RWPE2 (cell line): ENCODE data around the gene UBTD2.
A peak's percentile ranks its signal among the peaks of the same experiment; 100 is the strongest.

Source experiments
- ATAC-seq: fragments of 200-7000 bp; cut with Tn5 transposase; 3 replicates; pipeline ENCODE4 v1.9.1; 2021; ENCODE audit warnings: low read depth
- DNase-seq: peaks from one replicate; pipeline ENCODE4 v3.0.0-alpha.2; 2020; ENCODE audit warnings: low spot score
- H3K27ac ChIP-seq: fragments of 450-650 bp; 2 replicates; pipeline ENCODE4 v1.5.1; 2017; ENCODE audit warnings: mild to moderate bottlenecking; ENCODE audit not compliant: poor library complexity, severe bottlenecking
- H3K27me3 ChIP-seq: fragments of 250-450 bp; sonication (Bioruptor Pico); 2 replicates; pipeline ENCODE4 v1.5.1; 2021; ENCODE audit warnings: mild to moderate bottlenecking, moderate library complexity; ENCODE audit not compliant: insufficient read depth, poor library complexity, severe bottlenecking
- H3K36me3 ChIP-seq: fragments of 250-450 bp; sonication (Bioruptor Pico); 2 replicates; pipeline ENCODE4 v1.5.1; 2020; ENCODE audit warnings: low read depth, mild to moderate bottlenecking, moderate library complexity
- H3K4me1 ChIP-seq: fragments of 250-450 bp; sonication (Bioruptor Pico); 2 replicates; pipeline ENCODE4 v1.5.1; 2021; ENCODE audit warnings: mild to moderate bottlenecking, moderate library complexity; ENCODE audit not compliant: insufficient read depth, poor library complexity, severe bottlenecking
- H3K4me3 ChIP-seq: fragments of 250-450 bp; sonication (Bioruptor Pico); 2 replicates; pipeline ENCODE4 v1.5.1; 2021; ENCODE audit warnings: mild to moderate bottlenecking, moderate library complexity; ENCODE audit not compliant: severe bottlenecking
- H3K9me3 ChIP-seq: fragments of 250-450 bp; sonication (Bioruptor Pico); 2 replicates; pipeline ENCODE4 v1.5.1; 2021; ENCODE audit warnings: mild to moderate bottlenecking, moderate library complexity; ENCODE audit not compliant: severe bottlenecking
- CTCF ChIP-seq: fragments of 450-650 bp; IDR thresholded peaks from one replicate; pipeline ENCODE4 v1.5.1; 2017; ENCODE audit warnings: mild to moderate bottlenecking, moderate library complexity; ENCODE audit not compliant: poor library complexity, severe bottlenecking

UBTD2 gene

DNA sequence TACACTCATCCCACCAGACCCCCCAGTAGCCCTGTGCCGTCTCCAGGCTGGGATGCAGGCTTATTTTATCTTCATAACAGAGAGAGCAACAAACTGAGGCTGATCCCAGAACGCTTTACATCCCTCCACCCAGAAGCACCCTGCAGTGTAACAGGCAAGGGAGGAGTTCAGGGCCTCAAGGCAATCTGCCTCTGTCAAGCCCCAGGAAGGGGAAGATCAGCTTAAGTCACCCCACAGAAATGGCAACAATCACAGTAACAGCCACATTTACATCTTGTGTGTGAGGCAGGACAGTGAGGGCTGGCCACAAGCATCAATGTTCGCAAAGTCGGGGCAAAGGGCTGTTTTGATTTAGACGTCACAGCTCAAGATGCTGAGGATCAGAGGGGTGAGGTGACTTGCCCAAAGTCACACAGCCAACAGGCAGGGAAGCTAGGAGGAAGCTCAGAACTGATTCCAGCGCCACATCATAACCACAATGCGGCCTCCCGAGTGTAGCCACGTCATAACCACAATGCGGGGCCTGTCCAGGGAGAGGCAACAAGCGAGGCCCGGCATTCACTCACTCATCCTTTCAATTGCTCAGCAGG, 109.9 kb downstream of the UBTD2 start:
- ATAC-seq (peak; percentile 30; the same call in 2 of the 3 replicates), DNase-seq (no peak)
- Histone ChIP-seq H3K36me3 (no peaks in the 10 kb centered on the region; the same call in 1 of the 2 replicates), H3K27me3 (no peaks in the 10 kb centered on the region), H3K4me1 (peaks cover 6% of the 10 kb centered on the region), H3K27ac (no peak overlapping the region), H3K4me3 (no peak overlapping the region), H3K9me3 (no peaks in the 10 kb centered on the region)
- TF ChIP-seq CTCF = no peak

DNA sequence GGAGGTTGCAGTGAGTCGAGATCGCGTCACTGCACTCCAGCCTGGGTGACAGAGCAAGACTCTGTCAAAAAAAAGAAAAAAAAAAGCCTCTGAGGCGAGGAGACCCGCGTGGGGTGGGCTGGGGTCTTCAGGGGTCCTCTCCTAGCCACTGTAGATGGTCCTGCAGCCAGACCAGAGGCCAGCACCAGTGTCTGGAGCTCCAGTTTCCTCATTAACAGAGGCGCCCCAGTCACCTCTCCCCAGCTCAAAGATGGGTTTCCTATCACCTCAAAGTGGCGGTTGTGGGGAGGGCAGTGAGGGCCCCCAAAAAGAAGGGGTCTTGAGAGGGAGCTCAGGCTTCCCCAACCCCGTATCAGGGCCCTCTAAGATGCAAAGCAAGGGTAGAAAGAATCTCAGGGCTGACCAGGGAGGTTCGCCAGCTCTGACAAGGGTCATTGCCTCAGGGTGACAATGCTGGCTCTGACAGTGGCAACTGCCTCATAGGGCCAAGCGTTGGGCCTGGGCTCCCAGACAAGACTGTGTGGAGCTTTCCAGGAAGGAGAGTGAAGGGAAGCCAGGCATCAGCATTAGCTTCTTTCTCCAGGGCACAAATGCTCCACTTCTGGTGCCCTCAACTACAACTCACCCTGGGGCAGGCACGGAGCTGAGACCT, 110.5 kb downstream of the UBTD2 start:
- TF ChIP-seq CTCF = no peak
- Histone ChIP-seq H3K4me3 (no peak overlapping the region), H3K27me3 (no peaks in the 10 kb centered on the region), H3K9me3 (no peaks in the 10 kb centered on the region), H3K36me3 (no peaks in the 10 kb centered on the region; the same call in 1 of the 2 replicates), H3K27ac (no peak overlapping the region), H3K4me1 (peaks cover 6% of the 10 kb centered on the region)
- no peak for DNase-seq
- ATAC-seq = no peak

- no peak for TF ChIP-seq CTCF
- H3K27ac ChIP-seq = no peak overlapping the region
Observed at GRCh38 chr5:172171118-172171517, 112.4 kb downstream of the UBTD2 start.

GRCh38 chr5:172170251-172170701, 113.3 kb downstream of the UBTD2 start:
- ATAC-seq = no peak
- H3K36me3 ChIP-seq = no peaks in the 10 kb centered on the region; the same call in 1 of the 2 replicates
- TF ChIP-seq CTCF = no peak
- H3K9me3 ChIP-seq = no peaks in the 10 kb centered on the region
- no peak overlapping the region for H3K4me3 ChIP-seq
- no peak for DNase-seq
- H3K4me1 ChIP-seq = peaks cover 6% of the 10 kb centered on the region
- H3K27me3 ChIP-seq = no peaks in the 10 kb centered on the region
- H3K27ac ChIP-seq = no peak overlapping the region

More at GRCh38 chr5:172171118-172171517, 112.4 kb downstream of the UBTD2 start:
- ATAC-seq = no peak
- DNase-seq = no peak
- Histone ChIP-seq H3K9me3 (no peaks in the 10 kb centered on the region), H3K36me3 (no peaks in the 10 kb centered on the region; the same call in 1 of the 2 replicates), H3K27me3 (no peaks in the 10 kb centered on the region), H3K4me3 (no peak overlapping the region), H3K4me1 (peaks cover 6% of the 10 kb centered on the region)

- DNase-seq = no peak
- Histone ChIP-seq H3K27ac (no peak overlapping the region), H3K9me3 (no peaks in the 10 kb centered on the region), H3K4me1 (peaks cover 3% of the 10 kb centered on the region), H3K4me3 (no peak overlapping the region), H3K27me3 (no peaks in the 10 kb centered on the region), H3K36me3 (no peaks in the 10 kb centered on the region; the same call in 1 of the 2 replicates)
- no peak for TF ChIP-seq CTCF
- ATAC-seq = no peak
Observed at GRCh38 chr5:172169216-172169615, 114.3 kb downstream of the UBTD2 start.
